Measurements from ENCODE around the gene SEBOX. TPM values are rescaled to one million over a fixed set of nuclear protein-coding genes. Genes with fewer than 3 reads are reported as not detected.
"Not testable (repeated sequence)": the region's sequence is repeated elsewhere in the genome, so short reads cannot be mapped to it uniquely, and the experiment has no call there.

SEBOX gene
- total and polyA plus RNA-seq, 4 experiments from 2014 or later = not detected

DNA sequence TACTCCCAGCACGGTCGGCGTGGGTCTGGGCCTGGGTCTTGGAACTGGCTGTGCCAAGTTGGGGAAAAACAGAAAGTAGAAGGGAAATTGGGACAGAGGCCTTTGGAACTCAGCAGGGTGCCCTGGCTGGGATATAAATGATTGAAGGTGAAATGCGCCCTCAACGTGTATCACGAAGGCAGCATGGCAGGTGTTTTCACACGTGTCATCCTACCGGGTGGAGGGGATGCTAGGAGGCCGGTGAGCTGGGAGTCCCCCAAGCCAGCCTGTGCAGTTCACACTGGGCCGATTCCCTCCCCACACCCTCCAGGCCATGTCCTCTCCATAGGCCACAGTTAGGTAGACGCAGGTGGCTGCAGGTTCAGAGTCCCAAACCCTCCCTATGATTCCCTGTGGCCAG lies 23.5 kb downstream of the SEBOX start:
- no peak overlapping the region for H3K27ac ChIP-seq (ENCODE audit: low read depth, low read length)
- peaks cover 68% of the 10 kb centered on the region for H3K36me3 ChIP-seq (ENCODE audit: insufficient read depth, low read length)
- Mint-ChIP-seq H3K4me1 (peaks cover 10 to 28% (median 14%) of the 10 kb centered on the region in 4 donors), H3K36me3 (peaks cover 24 to 59% of the 10 kb centered on the region in 2 donors), H3K4me3 (no peak overlapping the region), H3K27me3 (no peaks in the 10 kb centered on the region), H3K27ac (no peak overlapping the region), H3K9me3 (no peaks in the 10 kb centered on the region)
- ChIA-PET POLR2A (ENCODE audit: partially characterized antibody) (no interaction called here), CTCF (ENCODE audit: partially characterized antibody) (no interaction called here)
- peaks cover 9% of the 10 kb centered on the region for H3K4me1 ChIP-seq (ENCODE audit: insufficient read depth, low read length)
- no peaks in the 10 kb centered on the region for H3K9me3 ChIP-seq (ENCODE audit: control insufficient read depth in 1 of 2, low read length in 2 of 2)
- DNase-seq = no peak
- intact Hi-C loops (cut with micrococcal nuclease) = no loop called here
- no peaks in the 10 kb centered on the region for H3K27me3 ChIP-seq (ENCODE audit: insufficient read depth, low read length)
- no peak overlapping the region for H3K4me3 ChIP-seq (ENCODE audit: low read length in 2 of 2)

DNA sequence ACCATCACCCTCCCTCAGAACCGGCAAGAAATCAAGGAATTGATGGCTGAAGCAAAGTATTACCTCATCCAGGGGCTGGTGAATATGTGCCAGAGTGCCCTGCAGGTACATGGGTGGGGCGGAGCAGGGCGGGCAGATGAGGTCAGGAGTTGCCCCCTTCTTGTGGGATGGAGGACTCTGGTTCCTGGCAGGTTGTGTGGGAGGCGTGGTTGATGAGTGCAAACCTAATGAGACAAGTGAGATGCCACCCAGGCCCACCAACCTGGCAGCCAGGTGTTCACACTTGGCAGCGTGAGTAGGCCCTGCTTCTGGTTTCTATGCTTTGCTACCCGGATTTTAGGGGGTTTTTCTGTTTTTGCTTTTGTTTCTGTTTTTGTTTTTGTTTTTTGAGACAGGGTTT lies 24.6 kb downstream of the SEBOX start:
- CTCF ChIA-PET (ENCODE audit: partially characterized antibody) = no interaction called here
- H3K36me3 Mint-ChIP-seq = peaks cover 19 to 50% of the 10 kb centered on the region in 2 donors

DNA sequence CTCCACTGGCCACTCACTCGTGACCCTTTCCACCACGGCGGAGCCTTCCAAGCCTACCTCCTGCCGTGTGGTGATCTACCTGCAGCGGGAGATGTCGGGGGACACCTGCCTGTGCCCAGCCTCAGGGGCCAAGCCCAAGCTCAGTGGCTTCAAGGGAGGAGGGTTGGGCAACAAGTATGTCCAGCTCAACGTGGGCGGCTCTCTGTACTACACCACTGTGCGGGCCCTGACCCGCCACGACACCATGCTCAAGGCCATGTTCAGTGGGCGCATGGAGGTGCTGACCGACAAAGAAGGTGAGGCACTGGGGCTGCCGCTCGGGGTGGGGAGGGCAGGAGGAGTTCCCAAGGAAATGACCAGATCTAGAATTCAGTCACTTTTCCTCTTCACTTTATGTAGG lies 25.6 kb downstream of the SEBOX start:
- H3K4me3 Mint-ChIP-seq = no peak overlapping the region

More for the DNA sequence above, 24.6 kb downstream of the SEBOX start:
- no peaks in the 10 kb centered on the region for H3K9me3 Mint-ChIP-seq
- H3K4me3 Mint-ChIP-seq = no peak overlapping the region
- H3K4me1 ChIP-seq (ENCODE audit: insufficient read depth, low read length) = peaks cover 16% of the 10 kb centered on the region
- no peaks in the 10 kb centered on the region for H3K9me3 ChIP-seq (ENCODE audit: control insufficient read depth in 1 of 2, low read length in 2 of 2)
- H3K36me3 ChIP-seq (ENCODE audit: insufficient read depth, low read length) = peaks cover 57% of the 10 kb centered on the region
- no peaks in the 10 kb centered on the region for H3K27me3 Mint-ChIP-seq
- H3K27ac Mint-ChIP-seq = no peak overlapping the region
- H3K4me1 Mint-ChIP-seq = peaks cover 14 to 34% (median 21%) of the 10 kb centered on the region in 4 donors
- intact Hi-C loops (cut with micrococcal nuclease) = no loop called here
- no peaks in the 10 kb centered on the region for H3K27me3 ChIP-seq (ENCODE audit: insufficient read depth, low read length)
- H3K27ac ChIP-seq (ENCODE audit: low read depth, low read length) = no peak overlapping the region
- POLR2A ChIA-PET (ENCODE audit: partially characterized antibody) = no interaction called here
- no peak overlapping the region for H3K4me3 ChIP-seq (ENCODE audit: low read length in 2 of 2)
- no peak for DNase-seq

DNA sequence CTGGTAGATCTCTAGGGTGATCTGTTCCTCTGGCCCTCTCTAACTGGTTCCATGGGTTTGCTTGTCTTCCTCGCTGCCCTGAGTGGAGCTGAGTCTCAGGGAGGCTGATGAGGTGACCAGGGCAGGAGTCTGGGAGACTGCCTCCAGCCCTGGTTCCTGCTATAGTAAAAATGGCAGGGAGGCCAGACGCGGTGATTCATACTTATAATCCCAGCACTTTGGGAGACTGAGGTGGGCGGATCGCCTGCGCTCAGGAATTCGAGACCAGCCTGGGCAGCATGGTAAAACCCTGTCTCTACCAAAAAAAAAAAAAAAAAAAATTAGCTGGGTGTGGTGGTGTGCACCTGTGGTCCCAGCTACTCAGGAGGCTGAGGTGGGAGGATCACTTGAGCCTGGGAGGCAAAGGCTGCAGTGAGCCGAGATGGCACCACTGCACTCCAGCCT lies 26.2 kb downstream of the SEBOX start:
- H3K4me3 Mint-ChIP-seq = peak overlapping the region in 1 of 8 donors; percentile 64
- intact Hi-C loops (cut with micrococcal nuclease); H3K27me3 ChIP-seq (ENCODE audit: insufficient read depth, low read length); DNase-seq; H3K4me3 ChIP-seq (ENCODE audit: low read length in 2 of 2); H3K9me3 ChIP-seq (ENCODE audit: control insufficient read depth in 1 of 2, low read length in 2 of 2); H3K27ac Mint-ChIP-seq; H3K27ac ChIP-seq (ENCODE audit: low read depth, low read length); CTCF ChIA-PET (ENCODE audit: partially characterized antibody); H3K9me3 Mint-ChIP-seq; POLR2A ChIA-PET (ENCODE audit: partially characterized antibody); H3K27me3 Mint-ChIP-seq: not testable (repeated sequence)
- Histone ChIP-seq H3K4me1 (ENCODE audit: insufficient read depth, low read length) (peaks cover 27% of the 10 kb centered on the region), H3K36me3 (ENCODE audit: insufficient read depth, low read length) (peaks cover 42% of the 10 kb centered on the region)
- H3K4me1 Mint-ChIP-seq = peaks cover 27 to 48% (median 34%) of the 10 kb centered on the region in 4 donors
- peaks cover 13 to 38% of the 10 kb centered on the region in 2 donors for H3K36me3 Mint-ChIP-seq

More for the DNA sequence above, 25.6 kb downstream of the SEBOX start:
- H3K4me1 ChIP-seq (ENCODE audit: insufficient read depth, low read length) = peaks cover 21% of the 10 kb centered on the region
- Mint-ChIP-seq H3K36me3 (peaks cover 19 to 44% of the 10 kb centered on the region in 2 donors), H3K4me1 (peaks cover 21 to 41% (median 28%) of the 10 kb centered on the region in 4 donors), H3K27ac (peak overlapping the region in 1 of 7 donors; percentile 46), H3K9me3 (no peaks in the 10 kb centered on the region), H3K27me3 (no peaks in the 10 kb centered on the region)
- ChIA-PET CTCF (ENCODE audit: partially characterized antibody) (no interaction called here), POLR2A (ENCODE audit: partially characterized antibody) (no interaction called here)
- no peaks in the 10 kb centered on the region for H3K9me3 ChIP-seq (ENCODE audit: control insufficient read depth in 1 of 2, low read length in 2 of 2)
- DNase-seq = no peak
- H3K4me3 ChIP-seq (ENCODE audit: low read length in 2 of 2) = no peak overlapping the region
- peaks cover 48% of the 10 kb centered on the region for H3K36me3 ChIP-seq (ENCODE audit: insufficient read depth, low read length)
- H3K27me3 ChIP-seq (ENCODE audit: insufficient read depth, low read length) = no peaks in the 10 kb centered on the region
- H3K27ac ChIP-seq (ENCODE audit: low read depth, low read length) = no peak overlapping the region
- intact Hi-C loops (cut with micrococcal nuclease) = no loop called here

DNA sequence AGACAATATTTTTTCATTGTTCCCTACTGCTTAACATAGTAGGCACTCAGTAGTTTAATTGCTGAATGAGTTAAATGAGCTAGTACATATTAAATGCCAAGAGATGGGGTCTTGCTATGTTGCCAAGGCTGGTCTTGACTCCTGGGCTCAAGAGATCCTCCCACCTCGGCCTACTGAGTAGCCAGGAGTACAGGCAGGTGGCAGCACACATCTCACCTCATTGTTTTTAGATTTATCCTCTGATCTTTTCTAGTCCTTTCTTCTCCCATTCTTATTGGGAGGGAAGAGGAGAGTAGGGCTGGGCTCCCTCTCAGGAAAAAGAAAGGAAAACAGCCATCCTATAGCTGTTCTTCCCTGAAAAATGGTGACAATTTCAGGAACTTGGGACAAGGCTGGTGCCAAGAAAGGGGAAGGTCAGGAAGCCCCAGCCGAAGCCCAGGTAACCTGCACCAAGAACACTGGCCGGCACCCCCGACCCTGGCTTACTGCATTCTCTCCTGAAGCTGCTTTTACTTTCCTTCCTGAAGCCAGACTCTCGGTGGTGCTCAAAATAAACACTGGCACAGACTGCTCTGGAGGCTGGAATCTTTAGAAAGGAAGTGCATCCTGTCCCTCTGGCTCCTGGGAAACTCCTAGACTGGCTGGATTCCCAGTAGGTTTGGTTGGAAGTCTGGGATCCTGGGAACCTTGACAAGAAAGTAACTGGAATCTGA lies 26.8 kb downstream of the SEBOX start:
- H3K9me3 Mint-ChIP-seq = no peaks in the 10 kb centered on the region
- Histone ChIP-seq H3K4me1 (ENCODE audit: insufficient read depth, low read length) (peaks cover 30% of the 10 kb centered on the region), H3K36me3 (ENCODE audit: insufficient read depth, low read length) (peaks cover 39% of the 10 kb centered on the region), H3K9me3 (ENCODE audit: control insufficient read depth in 1 of 2, low read length in 2 of 2) (no peaks in the 10 kb centered on the region), H3K27me3 (ENCODE audit: insufficient read depth, low read length) (no peaks in the 10 kb centered on the region), H3K27ac (ENCODE audit: low read depth, low read length) (no peak overlapping the region), H3K4me3 (ENCODE audit: low read length in 2 of 2) (no peak overlapping the region)
- H3K4me3 Mint-ChIP-seq = peak overlapping the region in 4 of 8 donors; percentile 29 to 95 (median 61)
- H3K36me3 Mint-ChIP-seq = peaks cover 9 to 35% of the 10 kb centered on the region in 2 donors
- ChIA-PET CTCF (ENCODE audit: partially characterized antibody) (interaction anchor here (0.8 to 1.3 kb wide), 2 partner anchors 18 to 78 kb away, joined by 3 to 4 read pairs; partner anchors contain the start of gene POLDIP2), POLR2A (ENCODE audit: partially characterized antibody) (interaction anchor here (1.0 kb wide), 1 partner anchor 9 kb away, joined by 3 read pairs; no protein-coding TSS in a partner anchor)
- intact Hi-C loops (cut with micrococcal nuclease) = no loop called here
- no peak for DNase-seq
- no peaks in the 10 kb centered on the region for H3K27me3 Mint-ChIP-seq
- peak overlapping the region in 3 of 7 donors; percentile 19 to 59 (median 48) for H3K27ac Mint-ChIP-seq
- peaks cover 27 to 53% (median 37%) of the 10 kb centered on the region in 4 donors for H3K4me1 Mint-ChIP-seq

DNA sequence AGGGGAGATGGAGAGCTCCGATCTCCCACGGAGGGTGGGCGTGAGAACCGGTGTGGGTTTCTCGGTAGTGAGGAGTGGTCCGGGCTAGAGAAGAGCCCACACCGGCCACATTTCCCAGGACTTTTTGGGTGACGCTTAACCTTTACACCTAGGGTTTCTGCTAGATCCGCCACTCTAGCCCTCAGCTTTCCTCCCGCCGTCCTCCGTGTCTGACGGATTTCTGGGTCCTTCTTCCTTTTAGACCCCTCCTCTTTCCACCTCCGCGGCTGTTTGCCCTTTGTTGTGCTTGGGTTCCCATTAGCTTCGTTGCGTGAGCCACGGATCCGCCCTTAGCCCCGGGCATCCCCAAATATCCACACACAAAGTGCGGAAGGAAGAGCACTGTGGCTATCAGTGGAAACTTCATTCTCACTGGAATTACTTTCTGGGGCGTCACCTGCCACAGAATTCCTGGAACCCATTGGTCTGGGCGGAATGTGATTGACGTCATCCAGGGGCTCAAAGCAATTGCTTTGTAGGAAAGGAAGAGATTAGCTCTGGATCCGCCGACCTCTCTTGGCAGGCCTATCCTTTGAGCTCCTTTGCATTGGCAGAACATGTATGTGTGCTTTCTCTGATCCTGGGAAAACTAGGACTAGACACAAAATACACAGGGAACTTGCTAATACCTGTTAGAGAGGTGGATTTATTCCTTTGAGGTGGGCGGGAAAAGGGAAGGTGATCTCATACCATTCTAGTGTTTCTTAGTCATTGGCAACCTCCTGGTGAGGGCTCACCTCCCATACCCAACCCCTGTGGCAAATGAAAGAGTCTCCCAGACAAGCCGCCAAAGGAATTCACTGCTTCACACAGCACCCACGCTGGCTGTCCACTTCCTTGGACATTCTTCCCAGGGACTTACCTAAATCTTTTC lies 28.8 kb downstream of the SEBOX start:
- H3K27me3 ChIP-seq (ENCODE audit: insufficient read depth, low read length) = no peaks in the 10 kb centered on the region
- intact Hi-C loops (cut with micrococcal nuclease) = loop anchor here (1.0 kb wide), 4 partner anchors 17 to 85 kb away; partner anchors contain the start of genes POLDIP2, SARM1 and TMEM97
- no peaks in the 10 kb centered on the region for H3K9me3 Mint-ChIP-seq
- H3K4me3 Mint-ChIP-seq = peak overlapping the region; percentile 95 to 98 (median 97)
- H3K4me1 Mint-ChIP-seq = peaks cover 29 to 66% (median 42%) of the 10 kb centered on the region in 4 donors
- peak overlapping the region; percentile 38 to 86 for H3K4me3 ChIP-seq (ENCODE audit: low read length in 2 of 2)
- H3K9me3 ChIP-seq (ENCODE audit: control insufficient read depth in 1 of 2, low read length in 2 of 2) = no peaks in the 10 kb centered on the region
- H3K27ac ChIP-seq (ENCODE audit: low read depth, low read length) = peak overlapping the region; percentile 93
- POLR2A ChIA-PET (ENCODE audit: partially characterized antibody) = interaction anchor here (0.6 to 4.7 kb wide), 23 partner anchors 10 to 958 kb away, joined by 3 to 130 read pairs (median 4); partner anchors contain the start of genes LYRM9, NUFIP2, PHF12 and POLDIP2
- peak overlapping the region; percentile 97 to 98 (median 97) for H3K27ac Mint-ChIP-seq
- peaks cover 3 to 29% of the 10 kb centered on the region in 2 donors for H3K36me3 Mint-ChIP-seq
- H3K27me3 Mint-ChIP-seq = no peaks in the 10 kb centered on the region
- DNase-seq = peak in 2 of 5 donors; percentile 19 to 56
- CTCF ChIA-PET (ENCODE audit: partially characterized antibody) = interaction anchor here (1.0 to 2.0 kb wide), 10 partner anchors 10 to 529 kb away, joined by 3 to 17 read pairs (median 5); partner anchors contain the start of gene POLDIP2
- peaks cover 20% of the 10 kb centered on the region for H3K36me3 ChIP-seq (ENCODE audit: insufficient read depth, low read length)
- H3K4me1 ChIP-seq (ENCODE audit: insufficient read depth, low read length) = peaks cover 30% of the 10 kb centered on the region
